Heart left ventricle (tissue), 13 donors: ENCODE results near the gene PCBP3.

Source experiments
- CTCF ChIP-seq, 12 donors: fragments of 200-600 bp; sonication (generic) in 4 of 12; IDR thresholded peaks; one replicate each; pipeline versions ENCODE4 v1.5.0 to v1.8.0; 2018 to 2022; ENCODE audit warnings: antibody characterized with exemption in 12 of 12, mild to moderate bottlenecking in 5 of 12
- POLR2A ChIP-seq, 2 donors: fragments of 450-650 bp; IDR thresholded peaks; one replicate each; pipeline ENCODE4 v1.6.1; 2017; ENCODE audit warnings: antibody characterized with exemption in 2 of 2, mild to moderate bottlenecking in 2 of 2, moderate library complexity in 2 of 2
- donor health status: ischemic (EF 13 %, LVEDD 7.1; RV severe dilation, severe dysfunction).
- donor health status: DM: no; HTN: yes; CAD: no.
- donor health status: DM: no; HTN: no; CAD: no.
- donor health status: ischemic (EF 25% LVEDD 6.9; RV normal size, moderate dysfunction).
- donor health status: ischemic (EF 25% LVEDD 5.7; RV mildly dilated, moderate dysfunction).
- donor health status: ischemic (EF 35%, LVEDD 5.7; RV mildly dilated, moderate dysfunction).
- donor health status: nonischemic (EF 11% LVEDD 7.7; RV severe dilation, severe dysfunction).
- donor health status: DM: yes; HTN: yes; CAD: no.
- donor health status: PGD.
- donor health status: ischemic (EF 29% LVEDD 5.4; RV normal size, mild dysfunction).
- donor health status: nonischemic (EF 23%, LVEDD 6.1; RV moderate dilation, normal function).

- TF ChIP-seq CTCF (IDR thresholded peaks at IDR 0.05) (no peak), POLR2A (IDR thresholded peaks at IDR 0.05) (no peak)
Observed at GRCh38 chr21:45792682-45793383, 149.3 kb downstream of the PCBP3 start.
